Peyer's patch (tissue), 4 donors: ENCODE results near the gene HPCAL1. TPM values are rescaled to one million over a fixed set of nuclear protein-coding genes. Genes with fewer than 3 reads are reported as not detected.

Experiments
- DNase-seq, 3 donors: peaks; one replicate each; pipeline ENCODE4 v3.0.0-alpha.2; 2017 to 2019
- H3K27ac ChIP-seq, 4 donors: fragments of 200-600 bp; sonication (generic); one replicate each; pipeline ENCODE4 v1.5.1; 2016 to 2019
- H3K27me3 ChIP-seq, 2 donors: fragments of 200-600 bp; sonication (generic); one replicate each; pipeline ENCODE4 v1.5.1; 2019
- H3K36me3 ChIP-seq, 3 donors: fragments of 200-600 bp; sonication (generic); one replicate each; pipeline ENCODE4 v1.5.1; 2016 to 2019
- H3K4me1 ChIP-seq, 4 donors: fragments of 200-600 bp; sonication (generic); one replicate each; pipeline ENCODE4 v1.5.1; 2016 to 2019
- H3K4me3 ChIP-seq, 4 donors: fragments of 200-600 bp; sonication (generic); 1 replicate in 3 of 4; 2 replicates in 1 of 4; pipeline ENCODE4 v1.5.1; 2016 to 2019; ENCODE audit warnings: mild to moderate bottlenecking in 1 of 4
- H3K9me3 ChIP-seq, 4 donors: fragments of 200-600 bp; sonication (generic); one replicate each; pipeline ENCODE4 v1.5.1; 2016 to 2019; ENCODE audit warnings: mild to moderate bottlenecking in 1 of 4
- POLR2A ChIP-seq, 2 donors: fragments of 450-650 bp; IDR thresholded peaks; one replicate each; pipeline ENCODE4 v1.5.1; 2017; ENCODE audit warnings: antibody characterized with exemption in 2 of 2, mild to moderate bottlenecking in 2 of 2, moderate library complexity in 2 of 2
- total RNA-seq, 4 donors: library from RNA; depleted of rRNA; stranded (reverse); fragments of >200 nt; gene quantifications; one replicate each; pipeline ENCODE4 v1.1.0, GENCODE V29; 2016
- TF ChIP-seq, protein P1 (sequence below), 6 experiments: fragments of 450-650 bp in 4 of 6; fragments of 200-600 bp in 2 of 6; sonication (generic) in 1 of 6; IDR thresholded peaks; one replicate each; pipeline ENCODE4 v1.5.1; 2017 to 2019; ENCODE audit warnings: antibody characterized with exemption in 6 of 6, mild to moderate bottlenecking in 3 of 6, moderate library complexity in 1 of 6

HPCAL1 gene
- total RNA-seq, 4 donors from 2014 or later: 123 to 270 (median 156) TPM

DNA sequence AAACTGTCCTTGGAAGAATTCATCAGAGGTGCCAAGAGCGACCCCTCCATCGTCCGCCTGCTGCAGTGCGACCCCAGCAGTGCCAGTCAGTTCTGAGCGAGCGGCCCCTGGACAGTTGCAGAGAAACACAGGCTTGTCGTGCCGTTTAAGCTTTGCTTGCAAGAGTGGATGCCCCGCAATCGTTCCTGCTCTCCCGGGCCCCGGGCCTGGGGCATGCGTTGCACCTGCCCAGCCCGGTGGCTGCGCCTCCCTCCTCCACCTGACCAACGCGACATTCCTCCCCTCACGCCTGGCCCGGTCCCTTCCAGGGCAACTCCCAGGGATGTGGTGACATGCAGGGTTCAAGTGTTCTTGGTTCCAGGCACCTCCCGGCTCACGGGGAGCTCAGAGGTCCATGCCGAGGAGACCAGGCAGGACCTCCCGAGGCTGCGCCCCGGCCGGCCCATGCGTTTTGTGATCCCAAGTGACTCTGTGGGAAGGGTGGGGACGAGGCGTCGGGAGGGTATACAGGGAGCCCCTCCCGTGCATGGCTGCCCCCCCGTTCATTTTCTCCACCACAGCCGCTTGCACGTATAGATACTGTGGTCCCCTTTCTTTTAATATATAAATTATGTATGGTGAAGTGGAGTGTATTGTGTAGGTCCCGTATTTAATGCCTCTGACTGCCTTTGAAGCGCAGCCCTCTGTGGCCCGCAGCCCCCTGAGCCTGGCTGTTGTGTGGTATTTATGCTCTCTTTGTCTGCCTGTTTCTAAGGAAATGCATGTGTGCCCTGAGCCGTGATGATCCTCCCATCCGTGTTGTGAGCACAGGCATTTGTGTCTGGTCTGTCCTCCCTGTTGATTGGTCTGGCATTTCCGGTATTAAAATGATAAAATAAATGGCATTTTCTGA lies 124.3 kb downstream of the HPCAL1 start:
- Histone ChIP-seq H3K4me3 (no peak overlapping the region), H3K27me3 (no peaks in the 10 kb centered on the region), H3K27ac (no peak overlapping the region), H3K36me3 (peaks cover 0 to 54% (median 0%) of the 10 kb centered on the region in 3 donors), H3K9me3 (no peaks in the 10 kb centered on the region), H3K4me1 (peaks cover 0 to 25% (median 2%) of the 10 kb centered on the region in 4 donors)
- DNase-seq: no peak
- TF ChIP-seq, protein P1, sequence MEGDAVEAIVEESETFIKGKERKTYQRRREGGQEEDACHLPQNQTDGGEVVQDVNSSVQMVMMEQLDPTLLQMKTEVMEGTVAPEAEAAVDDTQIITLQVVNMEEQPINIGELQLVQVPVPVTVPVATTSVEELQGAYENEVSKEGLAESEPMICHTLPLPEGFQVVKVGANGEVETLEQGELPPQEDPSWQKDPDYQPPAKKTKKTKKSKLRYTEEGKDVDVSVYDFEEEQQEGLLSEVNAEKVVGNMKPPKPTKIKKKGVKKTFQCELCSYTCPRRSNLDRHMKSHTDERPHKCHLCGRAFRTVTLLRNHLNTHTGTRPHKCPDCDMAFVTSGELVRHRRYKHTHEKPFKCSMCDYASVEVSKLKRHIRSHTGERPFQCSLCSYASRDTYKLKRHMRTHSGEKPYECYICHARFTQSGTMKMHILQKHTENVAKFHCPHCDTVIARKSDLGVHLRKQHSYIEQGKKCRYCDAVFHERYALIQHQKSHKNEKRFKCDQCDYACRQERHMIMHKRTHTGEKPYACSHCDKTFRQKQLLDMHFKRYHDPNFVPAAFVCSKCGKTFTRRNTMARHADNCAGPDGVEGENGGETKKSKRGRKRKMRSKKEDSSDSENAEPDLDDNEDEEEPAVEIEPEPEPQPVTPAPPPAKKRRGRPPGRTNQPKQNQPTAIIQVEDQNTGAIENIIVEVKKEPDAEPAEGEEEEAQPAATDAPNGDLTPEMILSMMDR (IDR thresholded peaks at IDR 0.05): no peak
- no peak for TF ChIP-seq POLR2A (IDR thresholded peaks at IDR 0.05)

DNA sequence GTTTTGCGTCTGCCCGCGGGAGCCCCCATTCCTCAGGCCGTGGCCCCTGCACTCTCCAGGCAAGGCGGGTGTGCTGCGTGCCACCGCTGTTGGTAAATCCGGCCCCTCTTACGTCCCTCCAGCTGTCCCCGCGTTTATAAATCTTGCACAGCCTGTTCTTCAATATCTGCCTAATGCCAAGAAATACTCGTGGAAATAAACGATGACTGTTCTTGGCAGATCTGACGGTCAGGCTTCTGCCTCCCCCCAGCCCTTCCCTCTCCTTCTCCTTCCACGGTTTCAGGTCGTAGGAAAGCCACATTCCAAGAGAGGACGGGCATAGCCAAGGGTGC lies 124.9 kb downstream of the HPCAL1 start:
- Histone ChIP-seq H3K4me1 (peaks cover 1 to 31% (median 5%) of the 10 kb centered on the region in 4 donors), H3K36me3 (peaks cover 0 to 48% (median 0%) of the 10 kb centered on the region in 3 donors), H3K27me3 (no peaks in the 10 kb centered on the region), H3K4me3 (no peak overlapping the region), H3K27ac (no peak overlapping the region), H3K9me3 (no peaks in the 10 kb centered on the region)
- DNase-seq: no peak
- no peak for TF ChIP-seq POLR2A (IDR thresholded peaks at IDR 0.05)
- TF ChIP-seq, protein P1 (IDR thresholded peaks at IDR 0.05): no peak

DNA sequence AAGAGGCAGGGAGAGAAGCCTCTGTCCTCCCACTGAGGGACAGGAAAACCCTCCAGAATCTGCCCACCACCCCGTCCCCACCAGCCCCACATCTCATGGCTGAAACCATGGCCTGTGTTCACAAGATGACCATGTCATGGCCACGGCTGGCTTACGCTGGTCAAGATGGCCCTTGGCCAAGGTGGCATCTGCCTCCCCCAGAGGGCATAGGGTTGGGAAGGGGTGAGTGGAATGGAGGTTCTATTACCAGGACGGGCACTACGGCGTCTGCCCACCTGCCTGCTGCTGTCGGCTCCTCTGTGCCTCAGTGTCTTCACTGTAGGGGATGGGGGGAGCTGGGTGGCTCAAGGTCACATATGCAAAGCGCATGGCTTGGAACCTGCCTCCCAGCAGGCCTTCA lies 125.7 kb downstream of the HPCAL1 start:
- peak overlapping the region in 1 of 4 donors; percentile 51 for H3K27ac ChIP-seq
- TF ChIP-seq, protein P1 (IDR thresholded peaks at IDR 0.05): no peak
- TF ChIP-seq POLR2A (IDR thresholded peaks at IDR 0.05): no peak
- no peak for DNase-seq

DNA sequence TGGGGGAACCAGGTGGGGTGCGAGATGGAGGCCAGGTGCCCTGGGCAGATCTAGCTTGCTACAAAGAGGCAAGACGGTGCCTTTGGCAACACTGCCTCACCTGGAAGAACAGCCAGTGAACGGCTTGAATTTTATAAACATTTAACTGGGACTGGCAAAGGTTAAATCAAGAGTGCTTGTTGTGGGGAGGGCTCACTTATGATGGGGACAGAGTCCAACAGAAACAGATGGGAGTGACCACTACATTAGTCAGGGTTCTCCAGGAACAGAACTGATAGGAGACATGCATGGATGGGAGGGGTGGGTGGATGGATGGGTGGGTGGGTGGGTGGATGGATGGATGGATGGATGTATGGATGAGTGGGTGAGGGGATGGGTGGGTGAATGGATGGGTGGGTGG lies 126.2 kb downstream of the HPCAL1 start:
- no peak for DNase-seq
- Histone ChIP-seq H3K36me3 (peaks cover 0 to 37% (median 0%) of the 10 kb centered on the region in 3 donors), H3K4me1 (peaks cover 3 to 36% (median 7%) of the 10 kb centered on the region in 4 donors), H3K27me3 (no peaks in the 10 kb centered on the region), H3K27ac (peak overlapping the region in 1 of 4 donors; percentile 51), H3K4me3 (no peak overlapping the region), H3K9me3 (no peaks in the 10 kb centered on the region)
- TF ChIP-seq POLR2A (IDR thresholded peaks at IDR 0.05): no peak
- TF ChIP-seq, protein P1 (IDR thresholded peaks at IDR 0.05): peak in 3 of 6 experiments; percentile 27 to 31 (median 30)

More for the DNA sequence above, 125.7 kb downstream of the HPCAL1 start:
- Histone ChIP-seq H3K4me1 (peaks cover 3 to 36% (median 7%) of the 10 kb centered on the region in 4 donors), H3K9me3 (no peaks in the 10 kb centered on the region), H3K36me3 (peaks cover 0 to 40% (median 0%) of the 10 kb centered on the region in 3 donors), H3K4me3 (no peak overlapping the region), H3K27me3 (no peaks in the 10 kb centered on the region)

DNA sequence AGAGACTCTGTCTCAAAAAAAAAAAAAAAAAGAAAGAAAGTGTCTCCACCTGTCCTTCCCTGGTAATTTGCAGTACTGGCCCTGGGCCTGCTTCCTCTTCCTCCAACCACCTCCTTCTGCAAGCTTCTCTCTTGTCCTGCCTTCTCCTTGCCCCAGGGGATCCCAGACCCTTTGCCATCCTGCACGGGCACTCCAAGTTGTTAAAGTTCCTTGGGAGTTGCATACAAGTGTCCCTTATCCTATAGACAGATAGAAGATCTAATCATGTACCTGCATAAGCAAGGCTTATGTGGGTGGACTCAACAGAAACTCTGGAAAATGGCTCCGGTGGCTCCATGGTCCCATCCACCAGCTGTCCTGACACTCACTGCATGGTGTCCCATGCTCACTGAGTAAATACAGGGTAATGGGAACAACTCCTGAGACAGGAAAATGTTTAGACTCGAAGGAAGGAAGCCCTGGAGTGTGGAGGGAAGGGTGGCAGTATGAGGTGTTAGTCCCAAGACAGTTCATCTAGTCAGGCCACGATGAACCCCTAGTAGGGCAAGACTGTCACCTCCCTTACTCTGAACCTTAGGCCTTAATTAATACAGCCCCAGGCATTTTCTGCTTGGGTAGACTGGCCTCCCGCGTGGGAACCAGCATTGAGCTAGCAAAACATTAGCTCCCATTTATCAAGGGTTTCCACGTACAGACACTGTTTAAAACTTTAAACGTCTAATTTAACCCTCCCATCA lies 128.3 kb downstream of the HPCAL1 start:
- no peaks in the 10 kb centered on the region for H3K27me3 ChIP-seq
- TF ChIP-seq, protein P1 (IDR thresholded peaks at IDR 0.05): no peak
- TF ChIP-seq POLR2A (IDR thresholded peaks at IDR 0.05): no peak
- H3K4me1 ChIP-seq: peaks cover 3 to 41% (median 10%) of the 10 kb centered on the region in 4 donors
- peaks cover 0 to 16% (median 0%) of the 10 kb centered on the region in 3 donors for H3K36me3 ChIP-seq
- H3K27ac ChIP-seq: no peak overlapping the region
- H3K9me3 ChIP-seq: no peaks in the 10 kb centered on the region
- DNase-seq: no peak
- H3K4me3 ChIP-seq: peak overlapping the region in 3 of 4 donors; percentile 0 to 53 (median 49)
